Parathyroid adenoma (tissue), 2 donors: ENCODE data around the gene EEF1AKMT2.
A peak's percentile ranks its signal among the peaks of the same experiment; 100 is the strongest.

Experiments
- H2AFZ ChIP-seq: fragments of 300-600 bp; sonication (generic); one replicate; pipeline ENCODE4 v1.7.0; 2017; ENCODE audit warnings: antibody characterized with exemption, mild to moderate bottlenecking
- H3K27ac ChIP-seq: fragments of 300-600 bp; sonication (generic); one replicate; pipeline ENCODE4 v1.7.0; 2017
- H3K27me3 ChIP-seq: fragments of 300-600 bp; sonication (generic); one replicate; pipeline ENCODE4 v1.7.0; 2017; ENCODE audit warnings: low read length; ENCODE audit not compliant: control insufficient read depth, insufficient read depth
- H3K36me3 ChIP-seq: fragments of 300-600 bp; sonication (generic); one replicate; pipeline ENCODE4 v1.7.0; 2017; ENCODE audit warnings: low read length; ENCODE audit not compliant: control insufficient read depth, insufficient read depth
- H3K4me1 ChIP-seq: fragments of 300-600 bp; sonication (generic); one replicate; pipeline ENCODE4 v1.7.0; 2017; ENCODE audit warnings: control low read depth
- H3K4me2 ChIP-seq: fragments of 300-600 bp; sonication (generic); one replicate; pipeline ENCODE4 v1.7.0; 2017; ENCODE audit warnings: low read length
- H3K4me3 ChIP-seq: fragments of 300-600 bp; sonication (generic); one replicate; pipeline ENCODE4 v1.7.0; 2017; ENCODE audit warnings: low read depth, low read length
- H3K79me2 ChIP-seq: fragments of 300-600 bp; sonication (generic); one replicate; pipeline ENCODE4 v1.7.0; 2017; ENCODE audit warnings: control low read depth
- H3K9ac ChIP-seq: fragments of 300-600 bp; sonication (generic); one replicate; pipeline ENCODE4 v1.7.0; 2017; ENCODE audit warnings: mild to moderate bottlenecking
- H3K9me3 ChIP-seq: fragments of 300-600 bp; sonication (generic); one replicate; pipeline ENCODE4 v1.7.0; 2017; ENCODE audit warnings: low read length; ENCODE audit not compliant: control insufficient read depth
- TF ChIP-seq, protein P1 (sequence below): fragments of 300-600 bp; sonication (generic); IDR thresholded peaks from one replicate; pipeline ENCODE4 v1.7.0; 2017; ENCODE audit warnings: antibody characterized with exemption, mild to moderate bottlenecking
- donor health status: primary hyperparathyroidism.

The EEF1AKMT2 gene

DNA sequence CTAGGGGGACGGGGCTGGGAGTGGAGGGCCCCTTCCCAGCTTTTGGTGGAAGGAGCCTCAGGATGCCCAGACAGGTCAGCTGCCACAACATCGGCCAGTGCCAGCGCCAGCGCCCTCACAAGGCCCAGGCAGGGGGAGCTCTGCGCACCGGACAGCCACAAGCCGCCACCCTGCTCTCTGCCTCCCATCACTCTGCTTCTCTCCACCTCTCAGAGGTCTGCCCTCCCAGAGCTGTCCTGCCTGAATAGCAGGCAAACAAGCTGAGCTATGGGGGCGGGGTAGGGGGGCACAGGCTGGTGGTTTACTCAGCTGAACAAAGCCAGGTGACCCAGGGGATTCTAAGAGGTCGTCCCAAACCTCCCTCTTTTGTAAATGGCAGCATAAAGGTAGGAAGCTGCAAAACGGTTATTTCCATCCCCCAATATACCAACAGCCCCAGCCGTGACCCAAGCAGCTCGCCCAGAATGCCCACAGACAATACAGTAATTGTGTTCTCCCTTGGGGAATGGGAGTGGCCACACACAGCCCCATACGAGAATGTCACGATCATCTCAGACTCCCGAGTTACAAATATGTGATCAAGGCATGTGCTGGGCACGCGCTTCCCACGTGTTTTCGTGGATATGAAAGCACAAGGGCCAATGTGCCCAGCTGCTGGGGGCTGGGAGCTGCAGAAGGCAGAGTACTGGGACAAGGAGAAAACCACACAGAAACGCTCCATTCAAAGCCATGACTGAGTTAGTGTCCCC lies 67.2 kb downstream of the EEF1AKMT2 start:
- H3K4me2 ChIP-seq, result peak overlapping the region; percentile 43
- no peaks in the 10 kb centered on the region for H3K36me3 ChIP-seq
- H3K27me3 ChIP-seq, result no peaks in the 10 kb centered on the region
- H3K79me2 ChIP-seq, result peaks cover 71% of the 10 kb centered on the region
- TF ChIP-seq, protein P1, sequence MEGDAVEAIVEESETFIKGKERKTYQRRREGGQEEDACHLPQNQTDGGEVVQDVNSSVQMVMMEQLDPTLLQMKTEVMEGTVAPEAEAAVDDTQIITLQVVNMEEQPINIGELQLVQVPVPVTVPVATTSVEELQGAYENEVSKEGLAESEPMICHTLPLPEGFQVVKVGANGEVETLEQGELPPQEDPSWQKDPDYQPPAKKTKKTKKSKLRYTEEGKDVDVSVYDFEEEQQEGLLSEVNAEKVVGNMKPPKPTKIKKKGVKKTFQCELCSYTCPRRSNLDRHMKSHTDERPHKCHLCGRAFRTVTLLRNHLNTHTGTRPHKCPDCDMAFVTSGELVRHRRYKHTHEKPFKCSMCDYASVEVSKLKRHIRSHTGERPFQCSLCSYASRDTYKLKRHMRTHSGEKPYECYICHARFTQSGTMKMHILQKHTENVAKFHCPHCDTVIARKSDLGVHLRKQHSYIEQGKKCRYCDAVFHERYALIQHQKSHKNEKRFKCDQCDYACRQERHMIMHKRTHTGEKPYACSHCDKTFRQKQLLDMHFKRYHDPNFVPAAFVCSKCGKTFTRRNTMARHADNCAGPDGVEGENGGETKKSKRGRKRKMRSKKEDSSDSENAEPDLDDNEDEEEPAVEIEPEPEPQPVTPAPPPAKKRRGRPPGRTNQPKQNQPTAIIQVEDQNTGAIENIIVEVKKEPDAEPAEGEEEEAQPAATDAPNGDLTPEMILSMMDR, result no peak
- no peak overlapping the region for H2AFZ ChIP-seq
- no peak overlapping the region for H3K4me3 ChIP-seq
- H3K27ac ChIP-seq, result peak overlapping the region; percentile 86
- peaks cover 48% of the 10 kb centered on the region for H3K4me1 ChIP-seq
- H3K9ac ChIP-seq, result no peak overlapping the region
- H3K9me3 ChIP-seq, result no peaks in the 10 kb centered on the region

DNA sequence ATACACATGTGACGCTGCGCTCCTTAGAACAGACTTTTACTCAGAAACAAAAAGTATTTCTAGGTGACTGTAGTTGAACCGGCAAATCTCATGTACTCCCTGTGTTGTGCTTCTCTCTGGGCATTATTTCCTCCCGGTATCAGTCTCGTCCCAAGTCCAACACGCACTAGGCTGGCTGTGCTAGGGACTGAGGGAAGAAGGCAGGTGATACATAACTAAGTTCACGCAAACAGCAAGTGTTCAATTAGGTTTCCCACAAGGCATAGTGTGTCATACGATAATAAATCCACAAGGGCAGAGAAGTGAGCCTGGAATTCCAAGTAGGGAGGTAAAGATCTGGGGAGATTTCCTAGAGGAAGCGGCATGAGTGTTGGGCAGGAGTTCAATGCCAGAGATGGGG lies 67.9 kb downstream of the EEF1AKMT2 start:
- H2AFZ ChIP-seq, result no peak overlapping the region
- H3K9ac ChIP-seq, result no peak overlapping the region
- peaks cover 73% of the 10 kb centered on the region for H3K79me2 ChIP-seq
- H3K4me3 ChIP-seq, result no peak overlapping the region
- peaks cover 54% of the 10 kb centered on the region for H3K4me1 ChIP-seq
- TF ChIP-seq, protein P1, result no peak
- H3K27me3 ChIP-seq, result no peaks in the 10 kb centered on the region
- H3K4me2 ChIP-seq, result peak overlapping the region; percentile 43
- H3K27ac ChIP-seq, result peak overlapping the region; percentile 86
- H3K36me3 ChIP-seq, result no peaks in the 10 kb centered on the region
- H3K9me3 ChIP-seq, result no peaks in the 10 kb centered on the region

DNA sequence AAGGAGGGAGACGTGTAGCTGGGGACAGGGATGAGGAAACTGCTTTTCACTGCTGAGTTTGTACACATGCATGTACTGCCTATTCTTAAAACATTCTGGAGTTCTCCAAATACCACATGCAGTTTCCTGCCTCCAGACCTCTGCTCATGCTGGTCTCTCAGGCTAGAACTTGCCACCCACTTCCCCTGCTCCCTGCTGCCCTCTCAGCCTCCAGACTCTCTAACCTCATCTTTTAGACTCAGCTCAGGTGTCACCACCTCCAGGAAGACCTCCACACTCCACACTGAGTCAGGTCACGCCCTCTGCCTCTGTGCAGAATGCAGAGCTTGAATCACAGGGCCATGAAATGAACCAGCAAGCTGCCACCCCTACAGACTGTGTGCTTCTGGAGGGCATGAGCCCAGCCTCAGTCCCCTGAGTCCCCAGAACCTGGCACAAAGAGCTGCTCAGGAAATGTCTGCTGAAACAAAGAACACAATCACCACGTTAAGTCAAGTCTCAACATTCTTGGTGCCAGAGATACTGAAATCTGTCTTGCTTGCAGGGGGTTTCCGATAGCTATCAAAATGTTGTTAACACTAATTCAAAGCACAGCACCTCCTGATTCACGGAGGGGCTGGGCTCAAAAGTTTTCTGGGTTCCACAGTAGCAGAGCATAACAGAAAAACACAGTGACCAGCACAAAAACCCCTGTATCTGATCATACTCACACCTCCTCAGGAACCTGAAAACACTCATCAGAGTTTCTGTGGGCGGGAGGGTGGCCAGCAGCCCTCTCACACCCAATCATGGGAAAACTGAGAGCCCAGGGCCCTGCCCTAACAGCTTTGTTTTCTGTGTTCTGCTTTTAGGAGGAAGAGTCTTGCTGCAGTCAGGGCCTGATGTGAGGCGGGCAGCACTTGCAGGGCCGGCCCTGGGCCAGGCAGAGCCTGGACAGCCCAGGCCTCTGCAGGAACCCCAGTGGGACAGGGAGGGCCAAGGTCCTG lies 68.6 kb downstream of the EEF1AKMT2 start:
- Histone ChIP-seq H3K79me2 (peaks cover 74% of the 10 kb centered on the region), H3K9me3 (no peaks in the 10 kb centered on the region), H3K9ac (no peak overlapping the region), H3K27ac (peak overlapping the region; percentile 86), H3K4me3 (no peak overlapping the region), H2AFZ (no peak overlapping the region), H3K4me2 (peak overlapping the region; percentile 43), H3K27me3 (no peaks in the 10 kb centered on the region), H3K4me1 (peaks cover 59% of the 10 kb centered on the region), H3K36me3 (no peaks in the 10 kb centered on the region)
- TF ChIP-seq, protein P1, result no peak

DNA sequence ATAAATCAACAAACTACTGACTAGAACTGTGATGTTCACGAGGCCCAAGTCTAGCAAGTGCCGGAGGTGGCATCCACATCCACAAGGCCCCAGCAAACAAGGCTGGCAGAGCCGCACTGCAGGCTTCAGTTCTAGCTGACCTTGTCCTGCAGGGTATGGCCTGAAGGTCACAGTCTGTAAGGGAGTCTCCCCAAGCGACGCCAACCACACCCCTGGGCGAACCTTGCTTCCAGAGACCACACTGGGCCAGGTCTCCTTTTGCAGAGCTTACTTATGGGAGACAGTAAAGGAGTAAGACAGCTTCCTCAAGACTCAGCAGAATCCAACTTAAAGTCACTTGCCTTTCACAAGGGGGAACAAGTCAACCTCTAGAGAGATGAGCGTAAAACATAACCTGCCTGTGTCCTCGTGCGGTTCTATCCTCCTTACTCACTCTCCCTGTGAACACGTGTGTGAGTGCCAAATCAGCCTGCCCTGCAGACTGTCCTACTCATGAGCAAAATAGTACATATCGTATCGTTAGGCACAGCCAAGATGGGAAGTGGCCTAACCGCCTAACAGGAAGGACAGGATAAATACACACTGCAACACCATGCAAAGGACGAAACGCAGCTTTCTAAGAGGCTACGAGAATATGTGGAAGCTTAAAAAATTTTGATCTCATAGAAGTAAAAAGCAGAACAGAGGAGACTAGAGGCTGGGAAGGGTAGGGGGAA lies 70.2 kb downstream of the EEF1AKMT2 start:
- Histone ChIP-seq H3K36me3 (no peaks in the 10 kb centered on the region), H3K27ac (peak overlapping the region; percentile 37), H3K9ac (no peak overlapping the region), H3K4me3 (no peak overlapping the region), H3K4me2 (no peak overlapping the region), H2AFZ (no peak overlapping the region), H3K9me3 (no peaks in the 10 kb centered on the region), H3K27me3 (no peaks in the 10 kb centered on the region), H3K79me2 (peaks cover 80% of the 10 kb centered on the region), H3K4me1 (peaks cover 61% of the 10 kb centered on the region)
- TF ChIP-seq, protein P1, result no peak
